Calu3 (cell line): Measurements from ENCODE around the gene PAIP2B. TPM values are rescaled to one million over a fixed set of nuclear protein-coding genes. Genes with fewer than 3 reads are reported as not detected.

Source experiments
- BruUV-seq: library from RNA; stranded (reverse); fragments of 400-500 nt; replicated peaks from 2 replicates; lab custom pipeline; 2021; lab: Mats Ljungman, UMichigan
- CTCF ChIA-PET: fragments of 300-600 bp; sonication (Branson Sonifier 250); formaldehyde crosslinking; loops from one replicate; lab custom pipeline; 2022; ENCODE audit warnings: antibody characterized with exemption; lab: Charles Lee
- DNase-seq: peaks from one replicate; pipeline ENCODE4 v3.0.0; 2022
- H3K27ac Mint-ChIP-seq: one replicate; pipeline ENCODE4 v1.8.0; 2022; ENCODE audit warnings: mixed read lengths; ENCODE audit not compliant: unreplicated experiment
- H3K27me3 Mint-ChIP-seq: one replicate; pipeline ENCODE4 v1.8.0; 2022; ENCODE audit warnings: mixed read lengths; ENCODE audit not compliant: unreplicated experiment
- H3K36me3 Mint-ChIP-seq: one replicate; pipeline ENCODE4 v1.8.0; 2022; ENCODE audit warnings: mild to moderate bottlenecking, moderate library complexity, mixed read lengths; ENCODE audit not compliant: insufficient read depth, unreplicated experiment
- H3K4me1 Mint-ChIP-seq: one replicate; pipeline ENCODE4 v1.8.0; 2022; ENCODE audit warnings: mild to moderate bottlenecking, low read depth, mixed read lengths; ENCODE audit not compliant: unreplicated experiment
- H3K4me3 Mint-ChIP-seq: one replicate; pipeline ENCODE4 v1.8.0; 2022; ENCODE audit warnings: mild to moderate bottlenecking, low read depth, moderate library complexity, mixed read lengths; ENCODE audit not compliant: unreplicated experiment
- H3K9me3 Mint-ChIP-seq: one replicate; pipeline ENCODE4 v1.8.0; 2022; ENCODE audit warnings: low read depth, mixed read lengths; ENCODE audit not compliant: unreplicated experiment
- intact Hi-C: fragments of 100-400 bp; cut with micrococcal nuclease; formaldehyde crosslinking; loops from one replicate; pipeline ENCODE4 v1.10.0; 2022; ENCODE audit not compliant: unreplicated experiment
- total RNA-seq: library from RNA; stranded (reverse); gene quantifications from 2 replicates; pipeline ENCODE4 v1.2.3, GENCODE V29; 2022
- TF ChIP-seq, protein P1 (sequence below): fragments of 200-600 bp; IDR thresholded peaks from one replicate; pipeline ENCODE4 v1.8.0; 2022; ENCODE audit warnings: antibody characterized with exemption; ENCODE audit not compliant: unreplicated experiment

PAIP2B gene
- total RNA-seq, 1 experiment from 2014 or later = 3.6 TPM

DNA sequence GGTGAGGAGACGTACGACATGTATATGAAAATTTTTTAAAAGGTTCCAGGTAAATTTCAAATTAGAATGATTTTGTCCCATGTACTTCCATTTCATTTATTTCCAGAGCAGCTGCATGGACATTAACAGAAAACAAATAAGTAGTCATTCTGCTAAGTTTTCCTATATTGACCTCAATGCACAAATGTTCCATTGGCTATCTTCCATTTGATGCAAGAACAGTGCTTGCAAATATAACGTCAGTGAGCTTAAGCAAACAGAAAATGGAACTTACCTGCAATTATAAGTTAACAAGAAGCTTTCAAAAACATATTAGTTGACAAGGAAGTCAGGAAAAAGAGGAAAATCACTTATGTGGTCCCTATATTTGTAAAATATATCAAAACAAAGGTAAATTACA lies 16.6 kb downstream of the PAIP2B start:
- H3K4me3 Mint-ChIP-seq = no peak overlapping the region
- no peaks in the 10 kb centered on the region for H3K4me1 Mint-ChIP-seq
- CTCF ChIA-PET = no interaction called here
- no peak overlapping the region for H3K27ac Mint-ChIP-seq
- H3K27me3 Mint-ChIP-seq = peaks cover 11% of the 10 kb centered on the region
- TF ChIP-seq, protein P1, sequence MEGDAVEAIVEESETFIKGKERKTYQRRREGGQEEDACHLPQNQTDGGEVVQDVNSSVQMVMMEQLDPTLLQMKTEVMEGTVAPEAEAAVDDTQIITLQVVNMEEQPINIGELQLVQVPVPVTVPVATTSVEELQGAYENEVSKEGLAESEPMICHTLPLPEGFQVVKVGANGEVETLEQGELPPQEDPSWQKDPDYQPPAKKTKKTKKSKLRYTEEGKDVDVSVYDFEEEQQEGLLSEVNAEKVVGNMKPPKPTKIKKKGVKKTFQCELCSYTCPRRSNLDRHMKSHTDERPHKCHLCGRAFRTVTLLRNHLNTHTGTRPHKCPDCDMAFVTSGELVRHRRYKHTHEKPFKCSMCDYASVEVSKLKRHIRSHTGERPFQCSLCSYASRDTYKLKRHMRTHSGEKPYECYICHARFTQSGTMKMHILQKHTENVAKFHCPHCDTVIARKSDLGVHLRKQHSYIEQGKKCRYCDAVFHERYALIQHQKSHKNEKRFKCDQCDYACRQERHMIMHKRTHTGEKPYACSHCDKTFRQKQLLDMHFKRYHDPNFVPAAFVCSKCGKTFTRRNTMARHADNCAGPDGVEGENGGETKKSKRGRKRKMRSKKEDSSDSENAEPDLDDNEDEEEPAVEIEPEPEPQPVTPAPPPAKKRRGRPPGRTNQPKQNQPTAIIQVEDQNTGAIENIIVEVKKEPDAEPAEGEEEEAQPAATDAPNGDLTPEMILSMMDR = no peak
- intact Hi-C loops = loop anchor here (10.0 kb wide), 1 partner anchor 285 kb away; no protein-coding TSS in a partner anchor
- no TSS peak for BruUV-seq
- no peaks in the 10 kb centered on the region for H3K36me3 Mint-ChIP-seq
- DNase-seq = no peak
- no peaks in the 10 kb centered on the region for H3K9me3 Mint-ChIP-seq

DNA sequence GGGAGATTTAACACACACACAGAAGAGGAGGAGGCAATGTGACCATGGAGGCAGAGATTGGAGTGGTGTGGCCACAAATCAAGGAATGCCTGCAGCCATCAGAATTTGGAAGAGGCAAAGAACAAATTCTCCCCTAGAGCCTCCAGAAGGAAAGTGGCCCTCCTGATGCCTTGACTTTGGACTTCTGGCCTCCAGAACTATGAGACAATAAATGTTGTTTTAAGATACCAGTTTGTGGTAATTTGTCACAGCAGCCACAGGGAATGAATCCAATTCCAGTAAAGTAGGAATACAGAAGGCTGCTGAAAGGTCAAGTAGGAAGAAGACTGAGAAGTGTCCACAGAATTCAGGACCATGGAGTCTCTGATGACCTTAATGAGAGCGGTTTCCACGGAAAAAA lies 18.1 kb downstream of the PAIP2B start:
- H3K4me3 Mint-ChIP-seq = no peak overlapping the region
- TF ChIP-seq, protein P1 = no peak
- intact Hi-C loops = no loop called here
- H3K36me3 Mint-ChIP-seq = no peaks in the 10 kb centered on the region
- BruUV-seq = no TSS peak
- H3K9me3 Mint-ChIP-seq = no peaks in the 10 kb centered on the region
- no peaks in the 10 kb centered on the region for H3K4me1 Mint-ChIP-seq
- H3K27ac Mint-ChIP-seq = no peak overlapping the region
- H3K27me3 Mint-ChIP-seq = peaks cover 11% of the 10 kb centered on the region
- DNase-seq = no peak
- CTCF ChIA-PET = no interaction called here

DNA sequence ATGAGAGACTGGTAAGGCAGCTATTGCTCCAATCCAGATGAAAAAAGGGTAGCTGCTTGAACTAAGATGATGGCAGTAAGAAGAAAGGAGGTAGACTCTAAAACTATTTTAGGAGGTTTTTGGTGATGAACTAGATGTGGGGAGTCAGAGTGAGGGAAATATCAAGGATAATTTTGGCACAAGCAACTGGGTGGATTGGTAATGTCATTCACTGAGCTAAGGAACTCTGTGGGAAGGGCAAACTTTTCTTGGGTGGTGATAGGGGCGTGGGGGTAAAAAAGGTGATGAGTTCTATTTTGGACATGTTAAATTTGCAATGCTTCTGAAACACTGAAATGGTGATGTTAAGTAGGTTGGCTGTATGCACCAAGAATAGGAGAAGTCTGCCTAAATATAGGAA lies 19.3 kb downstream of the PAIP2B start:
- DNase-seq = no peak
- Mint-ChIP-seq H3K9me3 (no peaks in the 10 kb centered on the region), H3K27ac (no peak overlapping the region), H3K27me3 (peaks cover 11% of the 10 kb centered on the region), H3K4me3 (no peak overlapping the region), H3K4me1 (no peaks in the 10 kb centered on the region), H3K36me3 (no peaks in the 10 kb centered on the region)
- BruUV-seq = no TSS peak
- CTCF ChIA-PET = no interaction called here
- TF ChIP-seq, protein P1 = no peak
- intact Hi-C loops = no loop called here

DNA sequence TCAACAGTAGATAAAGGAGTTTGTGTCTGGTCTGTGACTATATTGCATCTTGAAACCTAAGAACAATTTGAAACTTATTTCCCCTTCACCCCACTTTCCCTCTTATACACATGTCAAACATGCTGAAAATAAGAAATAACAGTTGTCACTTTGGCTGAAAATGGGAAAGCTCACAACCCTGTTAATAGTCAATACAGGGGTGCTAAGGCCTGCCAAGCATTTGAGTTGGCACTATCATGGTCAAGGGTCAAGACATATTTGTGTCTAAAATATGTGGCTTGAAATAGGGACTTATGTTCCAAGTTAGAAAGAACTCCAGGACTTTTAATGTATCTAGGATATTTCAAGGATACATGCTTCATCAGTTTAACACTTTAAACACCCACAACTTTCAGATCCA lies 20.6 kb downstream of the PAIP2B start:
- Mint-ChIP-seq H3K27me3 (peaks cover 11% of the 10 kb centered on the region), H3K9me3 (no peaks in the 10 kb centered on the region), H3K27ac (no peak overlapping the region), H3K4me1 (no peaks in the 10 kb centered on the region), H3K36me3 (no peaks in the 10 kb centered on the region), H3K4me3 (no peak overlapping the region)
- BruUV-seq = no TSS peak
- CTCF ChIA-PET = no interaction called here
- DNase-seq = no peak
- intact Hi-C loops = no loop called here
- TF ChIP-seq, protein P1 = no peak
